ENCODE measurements around the gene MED25. TPM values are rescaled to one million over a fixed set of nuclear protein-coding genes. Genes with fewer than 3 reads are reported as not detected.

Gene MED25
- total and polyA plus RNA-seq, 9 of the 15 experiments (the other 6 are each of a cell fraction or from before 2014, with no cell fraction given) = 4.1 to 93.9 (median 19.3) TPM

GRCh38 chr19:49792829-49793560, 25.1 kb upstream of the MED25 start:
- ATAC-seq = no peak
- Histone ChIP-seq H3K4me2 (ENCODE audit: insufficient read depth, low read length) (no peak overlapping the region), H3K9me3 (replicated peaks; ENCODE audit: control insufficient read depth, insufficient read depth, low read depth, low read length) (no peaks in the 10 kb centered on the region), H3K36me3 (ENCODE audit: control insufficient read depth, insufficient read depth, low read length) (peaks cover 88% of the 10 kb centered on the region), H3K9me1 (ENCODE audit: control insufficient read depth, insufficient read depth, low read length) (no peaks in the 10 kb centered on the region), H2AFZ (ENCODE audit: low read depth, low read length) (no peak overlapping the region), H3K27ac (ENCODE audit: extremely low read depth, low read depth, low read length) (no peak overlapping the region; the same call in 2 of the 3 replicates), H4K20me1 (replicated peaks; ENCODE audit: control insufficient read depth, insufficient read depth, low read length) (no peaks in the 10 kb centered on the region; the same call in 1 of the 2 replicates), H3K4me3 (no peak overlapping the region), H3K4me1 (replicated peaks in 1 of 2; ENCODE audit: control insufficient read depth in 2 of 2, insufficient read depth in 2 of 2, low read length in 2 of 2) (peaks cover 0 to 32% of the 10 kb centered on the region in 2 experiments; a peak in 3 of 5 replicates), H3K79me2 (ENCODE audit: control insufficient read depth, insufficient read depth, low read length) (peaks cover 10% of the 10 kb centered on the region), H3K27me3 (ENCODE audit: control insufficient read depth in 2 of 2, insufficient read depth in 2 of 2, low read length in 2 of 2) (no peaks in the 10 kb centered on the region), H3K9ac (ENCODE audit: insufficient read depth in 1 of 2, low read depth in 2 of 2, low read length in 2 of 2) (0 out of 4 replicates have a peak overlapping the region, but pooled peaks of 1 of the 2 experiments have one; percentile 61)
- intact Hi-C loops (cut with micrococcal nuclease) (no loop called here), in situ Hi-C loops (cut with MboI) (no loop called here)
- TF ChIP-seq CSDE1 (IDR thresholded peaks at IDR 0.05) = no peak
- TF ChIP-seq POLR2G (IDR thresholded peaks at IDR 0.05; ENCODE audit: low read depth, low read length) = peak; percentile 37; the same call in 1 of the 2 replicates
- no peak for FAIRE-seq
- WGBS (ENCODE audit: insufficient coverage, low coverage, missing lambda C conversion rate) = 90% methylated on average over 16 of the region's 22 CpGs
- BruUV-seq (replicated peaks) = no TSS peak
- POLR2A ChIA-PET = interaction anchor here (1.0 kb wide), 1 partner anchor 27 kb away, joined by 3 read pairs; no protein-coding TSS in a partner anchor
- CTCF ChIA-PET (ENCODE audit: low intra/inter-chr PET ratio) = no interaction called here
- DNase-seq (ENCODE audit: extremely low read depth in 1 of 4, low spot score in 3 of 4) = no peak

- no peak overlapping the region for H3K4me3 ChIP-seq
- peak; percentile 15; the same call in 1 of the 2 replicates for TF ChIP-seq JUN (IDR thresholded peaks at IDR 0.05; ENCODE audit: borderline replicate concordance, low read depth, low read length)
- no peak for TF ChIP-seq JUN (CRISPR knock-in tag; IDR thresholded peaks at IDR 0.05; ENCODE audit: borderline replicate concordance)
- TF ChIP-seq ATF3 (IDR thresholded peaks at IDR 0.05) = peak; percentile 62
- TF ChIP-seq ATF3 (CRISPR knock-in tag; conservative IDR thresholded peaks at IDR 0.05) = no peak
- no peak for TF ChIP-seq ZNF395 (CRISPR knock-in tag; IDR thresholded peaks at IDR 0.05)
- no peak for TF ChIP-seq HINFP (tag; conservative IDR thresholded peaks at IDR 0.05; ENCODE audit: low read depth)
- no peak for TF ChIP-seq RBM17 (IDR thresholded peaks at IDR 0.05; ENCODE audit: borderline replicate concordance, low read depth, low read length)
- TF ChIP-seq ZFP36 (IDR thresholded peaks at IDR 0.05; ENCODE audit: low read depth, low read length, partially characterized antibody) = peak; percentile 38
- H3K4me2 ChIP-seq (ENCODE audit: insufficient read depth, low read length) = no peak overlapping the region
- H4K20me1 ChIP-seq (replicated peaks; ENCODE audit: control insufficient read depth, insufficient read depth, low read length) = no peaks in the 10 kb centered on the region; the same call in 1 of the 2 replicates
- no peaks in the 10 kb centered on the region for H3K9me3 ChIP-seq (replicated peaks; ENCODE audit: control insufficient read depth, insufficient read depth, low read depth, low read length)
- DNase-seq (ENCODE audit: extremely low read depth in 1 of 4, low spot score in 3 of 4) (no peak), ATAC-seq (no peak), FAIRE-seq (no peak)
- no peak overlapping the region for H2AFZ ChIP-seq (ENCODE audit: low read depth, low read length)
- peaks cover 0 to 31% of the 10 kb centered on the region in 2 experiments; a peak in 3 of 5 replicates for H3K4me1 ChIP-seq (replicated peaks in 1 of 2; ENCODE audit: control insufficient read depth in 2 of 2, insufficient read depth in 2 of 2, low read length in 2 of 2)
- 0 out of 4 replicates have a peak overlapping the region, but pooled peaks of 1 of the 2 experiments have one; percentile 61 for H3K9ac ChIP-seq (ENCODE audit: insufficient read depth in 1 of 2, low read depth in 2 of 2, low read length in 2 of 2)
- in situ Hi-C loops (cut with MboI) (no loop called here), intact Hi-C loops (cut with micrococcal nuclease) (no loop called here)
- H3K36me3 ChIP-seq (ENCODE audit: control insufficient read depth, insufficient read depth, low read length) = peaks cover 88% of the 10 kb centered on the region
- CTCF ChIA-PET (ENCODE audit: low intra/inter-chr PET ratio) = no interaction called here
- H3K79me2 ChIP-seq (ENCODE audit: control insufficient read depth, insufficient read depth, low read length) = peaks cover 6% of the 10 kb centered on the region; the same call in 2 of the 3 replicates
- H3K9me1 ChIP-seq (ENCODE audit: control insufficient read depth, insufficient read depth, low read length) = no peaks in the 10 kb centered on the region
- no TSS peak for BruUV-seq (replicated peaks)
- WGBS (ENCODE audit: insufficient coverage, low coverage, missing lambda C conversion rate) = 86% methylated on average over 6 of the region's 6 CpGs
- H3K27me3 ChIP-seq (ENCODE audit: control insufficient read depth in 2 of 2, insufficient read depth in 2 of 2, low read length in 2 of 2) = no peaks in the 10 kb centered on the region
- POLR2A ChIA-PET = interaction anchor here (1.0 kb wide), 1 partner anchor 26 kb away, joined by 3 read pairs; no protein-coding TSS in a partner anchor
- no peak overlapping the region; the same call in 2 of the 3 replicates for H3K27ac ChIP-seq (ENCODE audit: extremely low read depth, low read depth, low read length)
Measured at GRCh38 chr19:49793561-49793840, 24.6 kb upstream of the MED25 start.

Measured in K562 (cell line).